Hepatocyte (in vitro differentiated cells): ENCODE measurements around the gene ICAM4.

Source experiments
- EZH2 ChIP-seq: fragments of 200-600 bp; sonication (generic); IDR thresholded peaks from 2 replicates; pipeline ENCODE4 v1.6.1; 2016; ENCODE audit warnings: antibody characterized with exemption, mild to moderate bottlenecking, borderline replicate concordance
- TF ChIP-seq, protein P1 (sequence below): fragments of 200-600 bp; sonication (generic); IDR thresholded peaks from 2 replicates; pipeline ENCODE4 v1.5.1; 2016; ENCODE audit warnings: antibody characterized with exemption, mild to moderate bottlenecking; ENCODE audit not compliant: poor library complexity

DNA sequence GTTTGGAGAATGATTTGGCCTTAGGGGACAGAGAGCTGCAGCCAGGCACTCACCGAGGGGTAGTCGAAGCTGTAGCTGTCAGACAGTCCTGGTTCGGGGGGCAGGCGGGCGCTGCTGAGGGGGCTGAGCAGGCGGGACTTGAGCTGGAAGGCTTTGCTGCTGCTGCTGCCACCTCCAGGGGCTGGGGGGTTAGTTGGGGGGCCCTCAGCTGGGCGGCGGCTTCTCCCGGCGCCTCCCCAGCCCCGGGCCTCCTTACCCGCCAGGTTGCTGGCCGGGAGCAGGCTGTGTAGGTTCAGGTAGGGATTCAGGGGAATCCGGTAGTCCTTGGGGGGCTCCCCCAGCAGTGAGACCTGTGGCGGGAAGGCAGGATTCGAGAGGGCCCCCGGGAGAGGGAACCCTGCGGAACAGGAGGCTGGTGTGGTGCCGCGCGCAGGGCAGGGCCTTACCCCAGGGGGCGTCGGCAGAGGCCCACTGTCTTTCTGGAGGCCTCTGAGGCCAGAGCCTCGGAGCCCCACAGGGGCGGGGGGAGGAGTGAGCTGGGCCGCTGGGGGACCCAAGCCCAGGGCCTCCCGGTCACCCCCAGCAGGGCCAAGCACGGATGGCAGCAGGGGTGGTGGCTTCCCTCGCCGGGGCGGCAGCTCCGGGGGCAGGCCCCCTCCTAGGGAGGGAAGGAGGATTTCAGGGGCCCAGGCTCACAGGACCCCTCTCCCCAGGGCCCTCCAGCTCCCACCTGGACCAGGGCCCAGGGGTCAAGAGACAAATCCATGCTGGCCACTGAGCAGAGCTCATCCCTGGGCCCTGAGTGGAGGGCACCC is 34.1 kb downstream of the ICAM4 start:
- no peak for TF ChIP-seq EZH2
- TF ChIP-seq, protein P1, sequence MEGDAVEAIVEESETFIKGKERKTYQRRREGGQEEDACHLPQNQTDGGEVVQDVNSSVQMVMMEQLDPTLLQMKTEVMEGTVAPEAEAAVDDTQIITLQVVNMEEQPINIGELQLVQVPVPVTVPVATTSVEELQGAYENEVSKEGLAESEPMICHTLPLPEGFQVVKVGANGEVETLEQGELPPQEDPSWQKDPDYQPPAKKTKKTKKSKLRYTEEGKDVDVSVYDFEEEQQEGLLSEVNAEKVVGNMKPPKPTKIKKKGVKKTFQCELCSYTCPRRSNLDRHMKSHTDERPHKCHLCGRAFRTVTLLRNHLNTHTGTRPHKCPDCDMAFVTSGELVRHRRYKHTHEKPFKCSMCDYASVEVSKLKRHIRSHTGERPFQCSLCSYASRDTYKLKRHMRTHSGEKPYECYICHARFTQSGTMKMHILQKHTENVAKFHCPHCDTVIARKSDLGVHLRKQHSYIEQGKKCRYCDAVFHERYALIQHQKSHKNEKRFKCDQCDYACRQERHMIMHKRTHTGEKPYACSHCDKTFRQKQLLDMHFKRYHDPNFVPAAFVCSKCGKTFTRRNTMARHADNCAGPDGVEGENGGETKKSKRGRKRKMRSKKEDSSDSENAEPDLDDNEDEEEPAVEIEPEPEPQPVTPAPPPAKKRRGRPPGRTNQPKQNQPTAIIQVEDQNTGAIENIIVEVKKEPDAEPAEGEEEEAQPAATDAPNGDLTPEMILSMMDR = no peak
